Stimulated activated CD8-positive, alpha-beta memory T cell treated with anti-CD3 and anti-CD28 coated beads, Interleukin-4, amount 100 ng/mL, for 48 hours (primary cell): ENCODE measurements around the gene CLSTN1.
"Not testable (repeated sequence)": the region's sequence is repeated elsewhere in the genome, so short reads cannot be mapped to it uniquely, and the experiment has no call there.

Experiments
- DNase-seq: peaks from one replicate; pipeline ENCODE4 v3.0.0-alpha.2; 2020

The CLSTN1 gene

GRCh38 chr1:9794081-9794480 lies 29.7 kb downstream of the CLSTN1 start:
- no peak for DNase-seq

DNA sequence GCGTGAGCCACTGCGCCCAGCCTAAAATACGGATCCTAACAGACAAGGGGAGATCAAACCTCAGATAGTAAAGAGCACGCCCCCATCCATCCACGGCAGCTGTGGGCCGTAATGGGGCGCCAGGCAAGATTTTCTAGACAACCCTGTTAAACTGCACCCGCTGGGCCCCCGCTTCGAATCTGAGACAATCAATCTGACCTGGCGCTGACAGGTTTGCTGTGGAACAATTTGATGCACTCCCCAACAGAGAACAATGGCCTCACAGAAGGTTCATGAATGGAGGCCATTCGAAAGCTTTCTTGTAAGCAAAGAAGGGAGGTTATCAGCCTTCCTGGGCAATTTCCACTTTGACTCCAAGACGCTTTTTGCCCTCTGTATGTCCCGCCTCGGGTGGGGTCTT lies 30.5 kb downstream of the CLSTN1 start:
- DNase-seq, result no peak

- no peak for DNase-seq
Observed at GRCh38 chr1:9792156-9793042, 31.4 kb downstream of the CLSTN1 start.

- not testable (repeated sequence) for DNase-seq
Observed at GRCh38 chr1:9789700-9790099, 34.1 kb downstream of the CLSTN1 start.

GRCh38 chr1:9787702-9788101 lies 36.1 kb downstream of the CLSTN1 start:
- peak; percentile 64 for DNase-seq

DNA sequence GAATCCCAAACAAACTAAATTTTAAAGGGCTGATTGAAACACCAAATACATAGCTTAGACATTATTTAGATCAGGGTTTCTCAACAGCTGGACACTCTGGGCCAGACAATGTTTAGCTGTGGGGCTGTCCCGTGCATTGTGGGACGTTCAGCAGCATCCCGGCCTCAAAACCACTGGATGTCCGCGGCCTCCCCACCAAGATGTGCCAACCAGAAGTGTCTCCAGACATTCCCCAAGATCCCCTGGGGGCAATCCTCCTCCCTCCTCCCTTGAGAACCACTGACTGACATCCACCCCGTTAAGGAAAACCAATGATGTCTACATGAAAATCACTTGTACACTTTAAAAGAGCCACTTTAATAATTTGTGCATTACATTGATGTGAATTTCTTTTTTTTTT lies 38.4 kb downstream of the CLSTN1 start:
- no peak for DNase-seq

DNA sequence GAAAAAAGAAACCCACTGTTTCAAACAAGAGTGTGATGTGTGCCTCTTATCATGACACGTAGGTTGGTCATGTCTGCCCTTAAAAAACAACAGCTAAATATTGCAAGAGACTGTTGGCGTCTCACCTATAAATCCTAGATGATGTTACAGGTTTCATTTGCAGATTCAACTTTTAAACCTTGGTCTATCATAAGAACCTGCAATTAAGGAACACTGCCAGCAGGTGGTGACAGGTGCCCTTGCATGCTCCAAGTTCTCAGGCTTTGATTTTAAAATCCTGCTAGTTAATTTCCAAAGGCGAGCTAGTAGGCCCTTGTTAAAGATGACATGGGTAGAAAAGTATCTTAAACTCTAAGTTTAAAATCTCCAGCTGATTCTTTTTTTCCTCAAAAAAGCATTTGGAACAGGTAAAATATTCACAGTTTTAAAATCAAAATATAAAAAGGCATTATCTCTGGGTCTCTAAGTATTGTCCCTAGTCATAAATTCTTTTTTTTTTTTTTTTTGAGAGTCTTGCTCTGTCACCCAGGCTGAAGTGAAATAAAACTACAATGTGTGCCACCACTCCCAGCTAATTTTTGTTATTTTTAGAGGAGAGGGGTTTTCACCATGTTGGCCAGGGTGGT lies 39.1 kb downstream of the CLSTN1 start:
- DNase-seq, result peak; percentile 72

DNA sequence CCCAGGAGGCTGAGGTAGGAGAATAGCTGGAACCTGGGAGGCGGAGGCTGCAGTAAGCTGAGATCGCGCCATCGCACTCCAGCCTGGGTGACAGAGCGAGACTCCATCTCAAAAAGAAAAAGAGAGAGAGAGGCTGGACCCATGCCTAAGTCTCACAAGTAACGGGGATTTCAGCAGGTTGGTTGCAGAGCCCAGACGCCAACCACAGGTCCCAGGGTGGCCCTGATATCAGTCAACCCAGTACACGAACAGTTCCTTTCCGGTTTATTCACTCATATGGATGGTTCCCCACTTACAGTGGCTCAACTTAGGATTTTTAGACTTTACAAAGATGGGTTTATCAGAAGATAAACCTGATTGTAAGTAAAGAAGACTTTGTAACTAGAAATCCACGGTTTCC lies 40.9 kb downstream of the CLSTN1 start:
- no peak for DNase-seq

DNA sequence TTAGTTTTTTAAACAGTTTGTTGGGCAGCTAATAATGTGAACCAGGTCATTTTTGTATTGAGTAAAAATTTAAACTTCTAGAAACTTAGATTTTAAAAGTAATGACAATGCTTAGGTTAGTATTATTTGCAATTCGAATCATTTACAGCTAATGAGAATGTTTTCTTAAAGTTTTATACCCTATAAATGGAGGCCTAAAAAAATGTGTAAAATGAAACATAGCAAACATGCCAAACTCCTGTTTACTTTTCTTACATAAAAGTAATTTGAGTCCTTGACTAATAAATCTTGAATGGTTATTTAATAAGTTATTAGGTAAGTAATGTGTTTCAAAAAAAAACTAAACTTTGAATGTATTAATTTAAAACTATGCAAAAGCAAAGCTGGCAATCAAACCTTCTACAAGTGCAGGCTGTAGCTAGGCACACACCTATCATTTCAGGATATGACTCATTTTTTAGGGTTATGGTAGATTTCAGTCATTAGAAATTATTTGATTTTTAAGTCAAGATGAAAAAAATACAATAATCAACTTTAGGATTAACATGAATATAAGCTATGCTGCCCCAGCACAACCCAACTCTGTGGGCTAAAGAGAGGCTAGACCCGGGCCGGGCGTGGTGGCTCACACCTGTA lies 41.5 kb downstream of the CLSTN1 start:
- no peak for DNase-seq

DNA sequence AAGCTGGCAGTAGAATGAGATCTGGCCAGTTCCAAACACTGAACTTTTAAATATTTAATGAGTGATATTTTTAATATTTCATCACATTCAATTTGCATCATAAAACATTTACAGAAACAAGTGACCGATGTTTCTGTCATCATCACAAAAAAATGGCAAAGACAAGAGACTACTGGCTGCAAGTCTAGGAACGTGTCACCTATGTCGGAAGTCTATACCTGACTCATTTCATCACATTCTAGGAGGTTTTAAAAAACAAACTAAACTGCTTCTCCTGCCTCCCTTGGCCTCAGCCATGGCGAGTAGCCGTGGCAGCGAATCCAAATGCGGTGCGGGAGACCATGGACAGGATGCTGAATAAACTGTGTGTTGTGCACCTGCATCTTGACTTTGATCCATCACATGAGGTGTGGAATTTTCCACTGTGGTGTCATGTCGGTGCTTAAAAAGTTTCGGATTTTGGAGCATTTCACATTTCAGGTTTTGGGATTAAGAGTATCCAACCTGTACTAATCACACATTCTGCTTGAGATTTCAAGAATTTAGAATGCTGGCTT lies 43.1 kb downstream of the CLSTN1 start:
- DNase-seq, result no peak

GRCh38 chr1:9778905-9779304 lies 44.9 kb downstream of the CLSTN1 start:
- DNase-seq, result no peak

- no peak for DNase-seq
Observed at GRCh38 chr1:9776685-9777084, 47.1 kb downstream of the CLSTN1 start.

GRCh38 chr1:9774712-9775679 lies 48.8 kb downstream of the CLSTN1 start:
- no peak for DNase-seq

DNA sequence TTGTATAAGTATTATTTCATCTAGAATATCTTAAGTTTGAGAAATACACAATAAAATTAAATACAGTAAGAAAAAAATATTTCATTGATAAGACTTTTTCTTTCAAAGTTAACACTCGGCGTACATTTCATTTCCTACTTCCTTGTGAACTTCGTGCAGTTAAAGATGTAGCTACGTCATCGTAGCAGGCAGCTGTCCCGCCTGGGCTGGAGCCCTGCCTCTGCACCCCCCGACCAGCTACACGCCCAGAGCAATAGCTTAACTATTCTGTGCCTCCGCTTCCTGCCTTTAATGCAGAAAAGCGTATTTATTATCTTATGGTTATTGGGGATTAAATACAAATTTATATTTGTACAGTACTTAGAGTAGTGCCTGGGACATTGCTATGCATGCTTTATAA lies 53.5 kb downstream of the CLSTN1 start:
- DNase-seq, result no peak

GRCh38 chr1:9768983-9769382 lies 54.8 kb downstream of the CLSTN1 start:
- no peak for DNase-seq

GRCh38 chr1:9767964-9768668 lies 55.6 kb downstream of the CLSTN1 start:
- DNase-seq, result peak; percentile 61

- no peak for DNase-seq
Observed at GRCh38 chr1:9766759-9767442, 56.9 kb downstream of the CLSTN1 start.

- DNase-seq, result no peak
Observed at GRCh38 chr1:9764550-9764949, 59.2 kb downstream of the CLSTN1 start.

DNA sequence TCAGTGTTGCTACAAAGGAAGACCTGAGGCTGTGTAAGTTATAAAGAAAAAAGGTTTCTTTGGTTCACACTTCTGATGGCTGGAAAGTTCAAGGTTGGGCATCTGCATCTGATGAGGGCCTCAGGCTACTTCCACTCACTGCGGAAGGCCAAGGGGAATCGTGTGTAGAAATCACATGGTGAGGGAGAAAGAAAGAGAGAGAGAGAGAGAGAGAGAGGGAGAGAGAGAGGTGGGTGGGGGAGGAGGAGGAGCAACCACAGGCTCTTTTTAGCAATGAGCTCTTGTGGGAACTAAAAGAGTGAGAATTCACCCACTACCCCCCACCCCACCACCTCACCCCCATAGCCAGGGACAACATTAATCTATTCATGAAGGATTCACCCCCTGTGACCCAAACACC lies 59.9 kb downstream of the CLSTN1 start:
- no peak for DNase-seq

- not testable (repeated sequence) for DNase-seq
Observed at GRCh38 chr1:9762446-9762845, 61.3 kb downstream of the CLSTN1 start.

DNA sequence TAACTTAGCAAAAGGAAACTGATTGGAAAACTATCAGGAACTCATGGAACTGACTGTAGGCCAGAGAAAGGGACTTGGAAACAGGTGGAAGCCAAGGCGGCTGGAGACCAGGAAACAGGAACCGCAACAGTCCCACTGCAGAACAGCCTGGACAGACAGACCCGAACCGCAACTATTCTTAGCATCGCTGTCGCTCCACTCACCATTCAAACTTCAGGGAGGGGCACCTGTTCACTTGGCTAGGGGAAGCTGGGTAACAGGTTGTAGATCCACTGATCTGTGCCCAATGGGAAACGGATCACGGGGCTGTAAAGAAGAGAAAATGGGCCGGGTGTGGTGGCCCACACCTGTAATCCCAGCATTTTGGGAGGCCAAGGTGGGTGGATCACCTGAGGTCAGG lies 61.9 kb downstream of the CLSTN1 start:
- no peak for DNase-seq
